GM18517 (cell line): Measurements from ENCODE around the gene CDIPT.
"Not testable (repeated sequence)": the region's sequence is repeated elsewhere in the genome, so short reads cannot be mapped to it uniquely, and the experiment has no call there.

ENCODE experiments used
- ATAC-seq: cut with Tn5 transposase; IDR thresholded peaks from one replicate; pipeline ENCODE4 v1.9.1; 2021; ENCODE audit warnings: mild to moderate bottlenecking, moderate library complexity; ENCODE audit not compliant: unreplicated experiment

Gene CDIPT

GRCh38 chr16:29897333-29897732 is 34.3 kb upstream of the CDIPT start:
- no peak for ATAC-seq

- no peak for ATAC-seq
Measured at GRCh38 chr16:29896841-29897240, 33.8 kb upstream of the CDIPT start.

GRCh38 chr16:29894352-29894751 is 31.3 kb upstream of the CDIPT start:
- no peak for ATAC-seq

GRCh38 chr16:29893553-29893952 is 30.5 kb upstream of the CDIPT start:
- ATAC-seq = no peak

- ATAC-seq = no peak
Measured at GRCh38 chr16:29892458-29892813, 29.4 kb upstream of the CDIPT start.

- ATAC-seq = no peak
Measured at GRCh38 chr16:29891525-29892457, 28.8 kb upstream of the CDIPT start.

- ATAC-seq = not testable (repeated sequence)
Measured at GRCh38 chr16:29889372-29889771, 26.3 kb upstream of the CDIPT start.

- no peak for ATAC-seq
Measured at GRCh38 chr16:29883987-29884386, 21.0 kb upstream of the CDIPT start.

GRCh38 chr16:29881050-29881449 is 18.0 kb upstream of the CDIPT start:
- no peak for ATAC-seq

- ATAC-seq = no peak
Measured at GRCh38 chr16:29878172-29878571, 15.1 kb upstream of the CDIPT start.

- no peak for ATAC-seq
Measured at GRCh38 chr16:29877266-29877961, 14.4 kb upstream of the CDIPT start.

GRCh38 chr16:29876594-29877249 is 13.7 kb upstream of the CDIPT start:
- no peak for ATAC-seq

GRCh38 chr16:29876217-29876593 is 13.2 kb upstream of the CDIPT start:
- no peak for ATAC-seq

- ATAC-seq = no peak
Measured at GRCh38 chr16:29875206-29875605, 12.2 kb upstream of the CDIPT start.

GRCh38 chr16:29873319-29873718 is 10.3 kb upstream of the CDIPT start:
- no peak for ATAC-seq

GRCh38 chr16:29871822-29872546 is 9.0 kb upstream of the CDIPT start:
- ATAC-seq = no peak

GRCh38 chr16:29869067-29869466 is 6.0 kb upstream of the CDIPT start:
- ATAC-seq = not testable (repeated sequence)

GRCh38 chr16:29868396-29869009 is 5.5 kb upstream of the CDIPT start:
- ATAC-seq = no peak

GRCh38 chr16:29864205-29864604 is 1.2 kb upstream of the CDIPT start:
- no peak for ATAC-seq

- no peak for ATAC-seq
Measured at GRCh38 chr16:29863669-29863984, 601 bp upstream of the CDIPT start.

GRCh38 chr16:29862383-29862883 is 593 bp downstream of the CDIPT start:
- no peak for ATAC-seq
